ENCODE data around the gene CEPT1. TPM values are rescaled to one million over a fixed set of nuclear protein-coding genes. Genes with fewer than 3 reads are reported as not detected.

CEPT1 gene
- total and polyA plus RNA-seq, 2 of the 4 experiments (the other 2 are of a cell fraction) = 13.3 to 27.4 TPM

GRCh38 chr1:111174070-111174469, 34.0 kb downstream of the CEPT1 start:
- H3K4me1 ChIP-seq (ENCODE audit: control insufficient read depth, insufficient read depth, low read length) = no peaks in the 10 kb centered on the region
- no peak overlapping the region for H3K56ac ChIP-seq (ENCODE audit: extremely low read depth, insufficient read depth, low read length)
- BruUV-seq (replicated peaks) = no TSS peak
- H3K4me2 ChIP-seq (ENCODE audit: low read depth, low read length) = no peak overlapping the region
- dilution Hi-C loops (cut with HindIII; ENCODE audit: low sequenced_read_pairs, unreplicated experiment) = no loop called here
- no peaks in the 10 kb centered on the region for H3K27me3 ChIP-seq (ENCODE audit: control insufficient read depth, insufficient read depth, low read length)
- TF ChIP-seq RAD21 (IDR thresholded peaks at IDR 0.05; ENCODE audit: low read length) (no peak), USF2 (IDR thresholded peaks at IDR 0.05; ENCODE audit: low read depth, low read length) (no peak), MXI1 (IDR thresholded peaks at IDR 0.05; ENCODE audit: borderline replicate concordance, low read depth, low read length) (no peak), BHLHE40 (IDR thresholded peaks at IDR 0.05; ENCODE audit: low read depth, low read length) (no peak), CTCF (conservative IDR thresholded peaks at IDR 0.05; ENCODE audit: low read depth, low read length) (no peak), CHD1 (IDR thresholded peaks at IDR 0.05; ENCODE audit: low read depth, low read length) (no peak), MAFK (IDR thresholded peaks at IDR 0.05; ENCODE audit: low read depth, low read length) (no peak), ELK1 (IDR thresholded peaks at IDR 0.05; ENCODE audit: borderline replicate concordance, low read depth, low read length) (no peak), MAZ (IDR thresholded peaks at IDR 0.05; ENCODE audit: borderline replicate concordance, low read depth, low read length) (no peak), POLR2A (IDR thresholded peaks at IDR 0.05; ENCODE audit: low read depth, low read length) (no peak)
- H4K91ac ChIP-seq (ENCODE audit: insufficient read depth, low read depth, low read length) = no peak overlapping the region
- H3K9me3 ChIP-seq (ENCODE audit: control insufficient read depth, insufficient read depth, low read length) = no peaks in the 10 kb centered on the region
- H4K20me1 ChIP-seq (ENCODE audit: insufficient read depth, low read length) = no peaks in the 10 kb centered on the region
- H4K8ac ChIP-seq (ENCODE audit: low read depth in 2 of 2, low read length in 2 of 2) = no peak overlapping the region
- no peak overlapping the region for H2AK5ac ChIP-seq (ENCODE audit: low read depth, low read length)
- H4K5ac ChIP-seq (ENCODE audit: low read depth, low read length) = no peak overlapping the region
- ATAC-seq (ENCODE audit: low read depth) (no peak), DNase-seq (no peak)
- H3K4ac ChIP-seq (ENCODE audit: low read depth, low read length) = no peak overlapping the region
- no peak overlapping the region for H3K9ac ChIP-seq (ENCODE audit: low read depth, low read length)
- no peak overlapping the region for H2BK20ac ChIP-seq (ENCODE audit: low read depth, low read length)
- H3K36me3 ChIP-seq (ENCODE audit: control insufficient read depth, insufficient read depth, low read length) = peaks cover 5% of the 10 kb centered on the region
- H3K18ac ChIP-seq (ENCODE audit: low read depth, low read length) = no peak overlapping the region
- H2BK120ac ChIP-seq (ENCODE audit: low read depth, low read length) = no peak overlapping the region
- H3K23ac ChIP-seq (ENCODE audit: low read depth, low read length) = no peak overlapping the region
- H2AK9ac ChIP-seq (replicated peaks; ENCODE audit: low read depth, low read length, poor library complexity) = no peak overlapping the region
- ChIA-PET CTCF (interaction anchor here (0.6 to 1.2 kb wide), 2 partner anchors 12 to 24 kb away, joined by 3 to 4 read pairs; no protein-coding TSS in a partner anchor), POLR2A (ENCODE audit: unreplicated experiment) (no interaction called here)
- H3K4me3 ChIP-seq (ENCODE audit: insufficient read depth, low read depth, low read length) = no peak overlapping the region
- no peak overlapping the region for H2AFZ ChIP-seq (replicated peaks; ENCODE audit: low read length, poor library complexity)
- no peak overlapping the region for H2BK5ac ChIP-seq (ENCODE audit: low read depth, low read length, poor library complexity, severe bottlenecking)
- H3K27ac ChIP-seq (ENCODE audit: insufficient read depth, low read length) = no peak overlapping the region
- no peak overlapping the region for H3K14ac ChIP-seq (replicated peaks; ENCODE audit: low read depth, low read length)
- no peaks in the 10 kb centered on the region for H3K79me1 ChIP-seq (ENCODE audit: low read depth in 1 of 2, low read length in 2 of 2)
- H3K9me1 ChIP-seq (ENCODE audit: insufficient read depth, low read length) = no peaks in the 10 kb centered on the region
- in situ Hi-C loops (cut with MboI; ENCODE audit: low sequenced_read_pairs) = no loop called here
- intact Hi-C loops (cut with micrococcal nuclease) = no loop called here
- H2BK15ac ChIP-seq (ENCODE audit: low read depth, low read length) = no peak overlapping the region

Data from IMR-90 (cell line).